A673 (cell line): ENCODE data around the gene DGKZ. TPM values are rescaled to one million over a fixed set of nuclear protein-coding genes. Genes with fewer than 3 reads are reported as not detected.

Source experiments
- BruUV-seq: library from RNA; stranded (reverse); fragments of 400-500 nt; replicated peaks from 2 replicates; lab custom pipeline; 2021; lab: Mats Ljungman, UMichigan
- CTCF ChIA-PET: fragments of 300-600 bp; sonication (Branson Sonifier 250); formaldehyde crosslinking; loops from one replicate; lab custom pipeline; 2022; ENCODE audit warnings: antibody characterized with exemption; lab: Charles Lee
- POLR2A ChIA-PET: fragments of 300-600 bp; sonication (Branson Sonifier 250); formaldehyde crosslinking; loops from one replicate; lab custom pipeline; 2022; ENCODE audit warnings: antibody characterized with exemption; ENCODE audit not compliant: low non-redundant PET; lab: Charles Lee
- DNase-seq: peaks from one replicate; pipeline ENCODE4 v3.0.0-alpha.2; 2015; ENCODE audit warnings: low spot score
- H3K27ac ChIP-seq: fragments of 200-600 bp; sonication (generic); 2 replicates; pipeline ENCODE4 v1.5.1; 2016; ENCODE audit warnings: mixed run types, low read depth, mild to moderate bottlenecking, mixed read lengths, antibody characterized with exemption, low read length; ENCODE audit not compliant: poor library complexity, severe bottlenecking
- H3K27me3 ChIP-seq: fragments of 200-600 bp; sonication (generic); replicated peaks from 2 replicates; pipeline ENCODE4 v1.6.1; 2017; ENCODE audit warnings: mixed run types, low read depth, mild to moderate bottlenecking, mixed read lengths, antibody characterized with exemption, low read length; ENCODE audit not compliant: insufficient read depth, poor library complexity
- H3K36me3 ChIP-seq: fragments of 200-600 bp; sonication (generic); 2 replicates; pipeline ENCODE4 v1.6.1; 2016; ENCODE audit warnings: mixed run types, mild to moderate bottlenecking, mixed read lengths, antibody characterized with exemption, low read length; ENCODE audit not compliant: insufficient read depth, poor library complexity, severe bottlenecking
- H3K4me1 ChIP-seq: fragments of 200-600 bp; sonication (generic); 2 replicates; pipeline ENCODE4 v1.6.1; 2017; ENCODE audit warnings: mixed run types, mild to moderate bottlenecking, mixed read lengths, antibody characterized with exemption, low read length; ENCODE audit not compliant: insufficient read depth, poor library complexity, severe bottlenecking
- H3K4me3 ChIP-seq: fragments of 200-600 bp; sonication (generic); 2 replicates; pipeline ENCODE4 v1.5.1; 2016; ENCODE audit warnings: low read depth, mixed run types, mild to moderate bottlenecking, mixed read lengths, low read length; ENCODE audit not compliant: poor library complexity, severe bottlenecking
- H3K9me3 ChIP-seq: fragments of 200-600 bp; sonication (generic); 2 replicates; pipeline ENCODE4 v1.6.1; 2016; ENCODE audit warnings: mixed run types, low read depth, mild to moderate bottlenecking, mixed read lengths, antibody characterized with exemption, low read length; ENCODE audit not compliant: poor library complexity, severe bottlenecking
- EZH2 ChIP-seq: fragments of 200-600 bp; sonication (generic); IDR thresholded peaks from 2 replicates; pipeline ENCODE4 v1.6.1; 2017; ENCODE audit warnings: borderline replicate concordance, low read depth, mild to moderate bottlenecking, mixed read lengths, antibody characterized with exemption, low read length; ENCODE audit not compliant: poor library complexity, severe bottlenecking
- intact Hi-C: fragments of 100-400 bp; cut with micrococcal nuclease; formaldehyde crosslinking; loops from one replicate; pipeline ENCODE4 v1.10.0; 2022; ENCODE audit not compliant: unreplicated experiment
- total RNA-seq: library from RNA; stranded (reverse); gene quantifications from 2 replicates; pipeline ENCODE4 v1.2.3, GENCODE V29; 2021
- TF ChIP-seq, protein P1 (sequence below): fragments of 300-800, 200-600 bp; sonication (generic); conservative IDR thresholded peaks from 2 replicates; pipeline ENCODE4 v1.5.1; 2017; ENCODE audit warnings: low read depth, mild to moderate bottlenecking, antibody characterized with exemption, low read length, moderate library complexity, mixed read lengths

The DGKZ gene
- total RNA-seq, 1 experiment from 2014 or later = 145 TPM

DNA sequence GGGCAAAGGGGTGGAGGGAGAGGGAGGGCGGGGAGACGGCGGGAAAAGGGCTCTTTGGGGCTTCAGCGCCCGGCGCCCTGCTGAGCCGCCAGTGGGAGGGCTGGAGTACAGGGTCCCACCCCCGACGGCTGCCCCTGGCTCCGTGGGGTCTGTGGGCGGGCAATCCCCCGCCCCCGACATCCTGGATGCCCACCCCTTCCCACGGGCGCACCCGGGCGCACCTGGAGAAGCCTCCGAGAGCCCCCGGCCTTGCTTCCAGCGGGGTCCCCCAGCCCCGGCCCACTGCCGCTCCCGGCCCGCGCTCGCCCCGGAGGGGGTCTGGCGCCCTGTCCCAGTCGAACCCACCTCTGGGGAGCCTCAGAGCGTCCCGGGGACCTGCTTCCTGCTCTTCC lies 43.9 kb downstream of the DGKZ start:
- H3K4me3 ChIP-seq = peak overlapping the region; percentile 51
- peaks cover 49% of the 10 kb centered on the region for H3K27me3 ChIP-seq
- peaks cover 3% of the 10 kb centered on the region for H3K36me3 ChIP-seq
- TF ChIP-seq EZH2 = no peak
- TF ChIP-seq, protein P1, sequence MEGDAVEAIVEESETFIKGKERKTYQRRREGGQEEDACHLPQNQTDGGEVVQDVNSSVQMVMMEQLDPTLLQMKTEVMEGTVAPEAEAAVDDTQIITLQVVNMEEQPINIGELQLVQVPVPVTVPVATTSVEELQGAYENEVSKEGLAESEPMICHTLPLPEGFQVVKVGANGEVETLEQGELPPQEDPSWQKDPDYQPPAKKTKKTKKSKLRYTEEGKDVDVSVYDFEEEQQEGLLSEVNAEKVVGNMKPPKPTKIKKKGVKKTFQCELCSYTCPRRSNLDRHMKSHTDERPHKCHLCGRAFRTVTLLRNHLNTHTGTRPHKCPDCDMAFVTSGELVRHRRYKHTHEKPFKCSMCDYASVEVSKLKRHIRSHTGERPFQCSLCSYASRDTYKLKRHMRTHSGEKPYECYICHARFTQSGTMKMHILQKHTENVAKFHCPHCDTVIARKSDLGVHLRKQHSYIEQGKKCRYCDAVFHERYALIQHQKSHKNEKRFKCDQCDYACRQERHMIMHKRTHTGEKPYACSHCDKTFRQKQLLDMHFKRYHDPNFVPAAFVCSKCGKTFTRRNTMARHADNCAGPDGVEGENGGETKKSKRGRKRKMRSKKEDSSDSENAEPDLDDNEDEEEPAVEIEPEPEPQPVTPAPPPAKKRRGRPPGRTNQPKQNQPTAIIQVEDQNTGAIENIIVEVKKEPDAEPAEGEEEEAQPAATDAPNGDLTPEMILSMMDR = no peak
- intact Hi-C loops = no loop called here
- H3K4me1 ChIP-seq = peaks cover 39% of the 10 kb centered on the region
- ChIA-PET CTCF (interaction anchor here (0.6 to 2.3 kb wide), 6 partner anchors 8 to 152 kb away, joined by 4 to 8 read pairs (median 6); no protein-coding TSS in a partner anchor), POLR2A (no interaction called here)
- H3K27ac ChIP-seq = no peak overlapping the region
- H3K9me3 ChIP-seq = no peaks in the 10 kb centered on the region
- DNase-seq = no peak
- no TSS peak for BruUV-seq

- peak; percentile 81 for DNase-seq
- Histone ChIP-seq H3K36me3 (peaks cover 3% of the 10 kb centered on the region), H3K4me3 (peak within 1 kb of the TSS; percentile 51), H3K27ac (no peak within 1 kb of the TSS), H3K9me3 (no peaks in the 10 kb centered on the region), H3K4me1 (peaks cover 39% of the 10 kb centered on the region), H3K27me3 (peaks cover 49% of the 10 kb centered on the region)
- ChIA-PET CTCF (interaction anchor here (0.7 to 2.3 kb wide), 14 partner anchors 8 to 154 kb away, joined by 3 to 13 read pairs (median 4); partner anchors contain the start of gene MDK), POLR2A (interaction anchor here (0.5 kb wide), 1 partner anchor 308 kb away, joined by 4 read pairs; no protein-coding TSS in a partner anchor)
- intact Hi-C loops = no loop called here
- BruUV-seq = no TSS peak
- TF ChIP-seq, protein P1 = peak; percentile 58
- peak; percentile 51 for TF ChIP-seq EZH2
Observed at GRCh38 chr11:46391578-46392420, 44.5 kb downstream of the DGKZ start, which contains the start of gene CHRM4. Gene CHRM4, minus strand, starts transcription at chr11:46391776. Its CDS starts 5,219 bp downstream, at chr11:46386557.

- Histone ChIP-seq H3K36me3 (peaks cover 11% of the 10 kb centered on the region), H3K27ac (no peak overlapping the region), H3K4me1 (peaks cover 39% of the 10 kb centered on the region), H3K9me3 (no peaks in the 10 kb centered on the region), H3K27me3 (peaks cover 47% of the 10 kb centered on the region), H3K4me3 (peak overlapping the region; percentile 51)
- peak; percentile 92 for DNase-seq
- POLR2A ChIA-PET = interaction anchor here (0.5 kb wide), 1 partner anchor 307 kb away, joined by 4 read pairs; no protein-coding TSS in a partner anchor
- no peak for TF ChIP-seq EZH2
- TF ChIP-seq, protein P1 = peak; percentile 7; the same call in 1 of the 2 replicates
- intact Hi-C loops = no loop called here
- BruUV-seq = no TSS peak
- CTCF ChIA-PET = interaction anchor here (0.7 to 2.3 kb wide), 12 partner anchors 8 to 155 kb away, joined by 3 to 13 read pairs (median 4); partner anchors contain the start of gene MDK
Observed at GRCh38 chr11:46392421-46393230, 45.4 kb downstream of the DGKZ start.
